Lower lobe of right lung (tissue), 2 donors: ENCODE data around the gene ACKR3. TPM values are rescaled to one million over a fixed set of nuclear protein-coding genes. Genes with fewer than 3 reads are reported as not detected.

ENCODE experiments used
- ATAC-seq, 2 donors: fragments of 200-7000 bp; cut with Tn5 transposase; one replicate each; pipeline ENCODE4 v1.9.1; 2020 to 2022; ENCODE audit warnings: mild to moderate bottlenecking in 2 of 2, moderate library complexity in 2 of 2
- DNase-seq: peaks from one replicate; pipeline ENCODE4 v3.0.0-alpha.2; 2020
- H3K27ac ChIP-seq: fragments of 200-600 bp; one replicate; pipeline ENCODE4 v1.8.0; 2022
- H3K27me3 ChIP-seq: fragments of 200-600 bp; one replicate; pipeline ENCODE4 v1.8.0; 2022; ENCODE audit warnings: low read depth
- H3K36me3 ChIP-seq: fragments of 200-600 bp; one replicate; pipeline ENCODE4 v1.8.0; 2022; ENCODE audit warnings: mild to moderate bottlenecking
- H3K4me1 ChIP-seq: fragments of 200-600 bp; one replicate; pipeline ENCODE4 v1.8.0; 2022
- H3K4me3 ChIP-seq: fragments of 200-600 bp; one replicate; pipeline ENCODE4 v1.8.0; 2022; ENCODE audit warnings: mild to moderate bottlenecking
- H3K9me3 ChIP-seq: fragments of 200-600 bp; one replicate; pipeline ENCODE4 v1.8.0; 2022
- intact Hi-C: fragments of 100-400 bp; cut with DNase I; formaldehyde crosslinking; loops from one replicate; pipeline ENCODE4 v1.11.0; 2022
- total RNA-seq: library from RNA; stranded (reverse); fragmentation: NEBNext Ultra II Directional; extraction: Animal tissue kit (Norgen Biotek cat#: 25700); gene quantifications from one replicate; pipeline ENCODE4 v1.2.1, GENCODE V29; 2021
- TF ChIP-seq, protein P1 (sequence below): fragments of 200-600 bp; IDR thresholded peaks from one replicate; pipeline ENCODE4 v1.8.0; 2022; ENCODE audit warnings: antibody characterized with exemption, mild to moderate bottlenecking
- donor health status: DM: no; HTN: yes; CAD: no; lungs with severe emphysema.

The ACKR3 gene
- total RNA-seq, 1 donor from 2014 or later, result 12.6 TPM

DNA sequence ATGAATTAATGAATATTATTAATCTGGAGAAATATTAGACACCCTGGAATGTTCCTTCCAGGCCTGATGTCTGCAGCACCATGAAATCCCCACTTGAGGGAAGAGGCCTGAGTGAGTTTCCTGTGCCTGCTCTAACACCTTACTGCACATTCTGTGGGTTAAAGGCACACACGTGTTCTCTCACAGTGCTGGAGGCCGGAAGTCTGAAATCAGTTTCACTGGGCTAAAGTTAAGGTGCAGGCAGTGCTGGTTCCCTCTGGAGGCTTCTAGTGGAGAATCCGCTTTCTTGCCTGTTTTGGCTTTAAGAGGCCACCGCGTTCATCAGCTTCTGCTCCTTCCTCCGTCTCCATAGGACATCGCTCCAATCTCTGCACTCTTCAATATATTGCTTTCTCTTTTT lies 48.7 kb downstream of the ACKR3 start:
- Histone ChIP-seq H3K36me3 (no peaks in the 10 kb centered on the region), H3K4me3 (no peak overlapping the region), H3K9me3 (no peaks in the 10 kb centered on the region), H3K4me1 (no peaks in the 10 kb centered on the region), H3K27me3 (no peaks in the 10 kb centered on the region), H3K27ac (no peak overlapping the region)
- intact Hi-C loops, result no loop called here
- TF ChIP-seq, protein P1, sequence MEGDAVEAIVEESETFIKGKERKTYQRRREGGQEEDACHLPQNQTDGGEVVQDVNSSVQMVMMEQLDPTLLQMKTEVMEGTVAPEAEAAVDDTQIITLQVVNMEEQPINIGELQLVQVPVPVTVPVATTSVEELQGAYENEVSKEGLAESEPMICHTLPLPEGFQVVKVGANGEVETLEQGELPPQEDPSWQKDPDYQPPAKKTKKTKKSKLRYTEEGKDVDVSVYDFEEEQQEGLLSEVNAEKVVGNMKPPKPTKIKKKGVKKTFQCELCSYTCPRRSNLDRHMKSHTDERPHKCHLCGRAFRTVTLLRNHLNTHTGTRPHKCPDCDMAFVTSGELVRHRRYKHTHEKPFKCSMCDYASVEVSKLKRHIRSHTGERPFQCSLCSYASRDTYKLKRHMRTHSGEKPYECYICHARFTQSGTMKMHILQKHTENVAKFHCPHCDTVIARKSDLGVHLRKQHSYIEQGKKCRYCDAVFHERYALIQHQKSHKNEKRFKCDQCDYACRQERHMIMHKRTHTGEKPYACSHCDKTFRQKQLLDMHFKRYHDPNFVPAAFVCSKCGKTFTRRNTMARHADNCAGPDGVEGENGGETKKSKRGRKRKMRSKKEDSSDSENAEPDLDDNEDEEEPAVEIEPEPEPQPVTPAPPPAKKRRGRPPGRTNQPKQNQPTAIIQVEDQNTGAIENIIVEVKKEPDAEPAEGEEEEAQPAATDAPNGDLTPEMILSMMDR, result no peak
- DNase-seq, result no peak
- no peak for ATAC-seq

GRCh38 chr2:236619910-236620612 lies 50.4 kb downstream of the ACKR3 start:
- ATAC-seq, result no peak
- intact Hi-C loops, result no loop called here
- TF ChIP-seq, protein P1, result no peak
- DNase-seq, result no peak
- no peaks in the 10 kb centered on the region for H3K4me1 ChIP-seq
- no peak overlapping the region for H3K4me3 ChIP-seq
- no peaks in the 10 kb centered on the region for H3K36me3 ChIP-seq
- H3K27ac ChIP-seq, result no peak overlapping the region
- H3K27me3 ChIP-seq, result no peaks in the 10 kb centered on the region
- H3K9me3 ChIP-seq, result no peaks in the 10 kb centered on the region

GRCh38 chr2:236621786-236622185 lies 52.2 kb downstream of the ACKR3 start:
- ATAC-seq, result no peak
- TF ChIP-seq, protein P1, result no peak
- H3K4me1 ChIP-seq, result no peaks in the 10 kb centered on the region
- H3K36me3 ChIP-seq, result no peaks in the 10 kb centered on the region
- intact Hi-C loops, result no loop called here
- H3K4me3 ChIP-seq, result no peak overlapping the region
- DNase-seq, result no peak
- H3K9me3 ChIP-seq, result no peaks in the 10 kb centered on the region
- H3K27me3 ChIP-seq, result no peaks in the 10 kb centered on the region
- H3K27ac ChIP-seq, result no peak overlapping the region

GRCh38 chr2:236622201-236622600 lies 52.6 kb downstream of the ACKR3 start:
- Histone ChIP-seq H3K36me3 (no peaks in the 10 kb centered on the region), H3K4me3 (no peak overlapping the region), H3K9me3 (no peaks in the 10 kb centered on the region), H3K27me3 (no peaks in the 10 kb centered on the region), H3K4me1 (no peaks in the 10 kb centered on the region), H3K27ac (no peak overlapping the region)
- ATAC-seq (no peak), DNase-seq (no peak)
- TF ChIP-seq, protein P1, result no peak
- intact Hi-C loops, result no loop called here

DNA sequence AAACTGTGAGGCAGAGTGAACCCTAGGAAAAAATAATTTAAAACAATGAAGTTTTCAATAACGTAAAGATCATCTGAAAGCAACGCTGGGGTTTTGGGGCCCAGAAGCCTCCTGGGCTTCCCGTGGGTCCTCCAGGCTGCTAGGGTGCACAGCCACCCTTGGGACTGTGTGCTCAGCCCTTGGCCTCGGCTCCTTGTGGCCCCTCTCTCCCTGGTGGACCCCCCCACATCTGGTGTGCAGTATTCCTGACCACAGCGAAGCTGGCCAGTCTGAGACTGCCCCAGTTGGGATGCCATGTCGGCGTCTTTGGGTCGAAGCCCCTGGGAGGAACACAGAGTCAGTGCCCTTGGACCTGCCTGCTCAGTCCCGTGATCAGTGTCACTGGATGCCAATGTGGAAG lies 53.0 kb downstream of the ACKR3 start:
- no peak for DNase-seq
- intact Hi-C loops, result no loop called here
- no peak overlapping the region for H3K27ac ChIP-seq

More for the DNA sequence above, 53.0 kb downstream of the ACKR3 start:
- Histone ChIP-seq H3K36me3 (no peaks in the 10 kb centered on the region), H3K4me3 (no peak overlapping the region), H3K4me1 (no peaks in the 10 kb centered on the region), H3K27me3 (no peaks in the 10 kb centered on the region), H3K9me3 (no peaks in the 10 kb centered on the region)
- no peak for ATAC-seq
- TF ChIP-seq, protein P1, result no peak
